Sigmoid colon (tissue), 7 donors: ENCODE data around the gene AKAP5. TPM values are rescaled to one million over a fixed set of nuclear protein-coding genes. Genes with fewer than 3 reads are reported as not detected.

ENCODE experiments used
- DNase-seq: peaks from one replicate; pipeline ENCODE4 v3.0.0-alpha.2; 2019
- H3K27ac ChIP-seq, 4 donors: fragments of 200-600 bp; sonication (generic); one replicate each; pipeline ENCODE4 v1.5.1; 2016 to 2019; ENCODE audit warnings: mild to moderate bottlenecking in 1 of 4
- H3K27me3 ChIP-seq, 3 donors: fragments of 200-600 bp; sonication (generic); one replicate each; pipeline ENCODE4 v1.5.1; 2019; ENCODE audit warnings: mild to moderate bottlenecking in 1 of 3
- H3K36me3 ChIP-seq, 4 donors: fragments of 200-600 bp; sonication (generic); one replicate each; pipeline ENCODE4 v1.5.1; 2016 to 2019
- H3K4me1 ChIP-seq, 4 donors: fragments of 200-600 bp; sonication (generic); one replicate each; pipeline ENCODE4 v1.5.1; 2017 to 2019
- H3K4me3 ChIP-seq, 4 donors: fragments of 200-600 bp; sonication (generic); one replicate each; pipeline ENCODE4 v1.5.1; 2017 to 2019; ENCODE audit warnings: mild to moderate bottlenecking in 2 of 4, moderate library complexity in 1 of 4
- H3K9me3 ChIP-seq, 4 donors: fragments of 200-600 bp in 3 of 4; sonication (generic) in 3 of 4; one replicate each; pipeline versions ENCODE4 v1.5.1 to v1.6.1; 2013 to 2019
- CTCF ChIP-seq, 4 experiments: fragments of 450-650 bp in 3 of 4; fragments of 200-600 bp in 1 of 4; IDR thresholded peaks; one replicate each; pipeline ENCODE4 v1.5.1; 2016 to 2019; ENCODE audit warnings: antibody characterized with exemption in 4 of 4, mild to moderate bottlenecking in 3 of 4, moderate library complexity in 2 of 4
- EP300 ChIP-seq, 4 donors: sonication (generic); formaldehyde crosslinking; IDR thresholded peaks; one replicate each; pipeline ENCODE4 v1.6.1; 2017; ENCODE audit warnings: antibody characterized with exemption in 4 of 4
- POLR2A ChIP-seq, 2 donors: fragments of 450-650 bp; IDR thresholded peaks; one replicate each; pipeline ENCODE4 v1.6.1; 2016; ENCODE audit warnings: antibody characterized with exemption in 2 of 2, mild to moderate bottlenecking in 2 of 2, moderate library complexity in 2 of 2
- POLR2AphosphoS5 ChIP-seq, 4 donors: sonication (generic); formaldehyde crosslinking; IDR thresholded peaks; one replicate each; pipeline ENCODE4 v1.6.1; 2017; ENCODE audit warnings: antibody characterized with exemption in 4 of 4
- WGBS, 2 donors: extraction: QIAGEN DNeasy Blood & Tissue Kit; methylation state at CpG; one replicate each; pipeline ENCODE4 v1.1.7; 2013; 5-methylcytosine and 5-hydroxymethylcytosine counted together
- intact Hi-C: fragments of 100-400 bp; cut with DNase I; formaldehyde crosslinking; loops from one replicate; pipeline ENCODE4 v1.15.1; 2023
- polyA plus RNA-seq, 3 donors: library from polyadenylated mRNA; stranded (reverse); fragments of 200-250 nt; gene quantifications; one replicate each; pipeline ENCODE4 v1.2.3, GENCODE V29; 2013
- total RNA-seq, 4 donors: library from RNA; depleted of rRNA; stranded (reverse); fragments of >200 nt; gene quantifications; one replicate each; pipeline ENCODE4 v1.1.0, GENCODE V29; 2016
- donor health status: healthy with polysubstance abuse.
- donor health status: Bipolar disorder and iron deficiency.
- donor health status: healthy.

AKAP5 gene
- total and polyA plus RNA-seq, 7 donors: 0.33 to 7.2 (median 1.7) TPM

- no peak for DNase-seq
- H3K4me3 ChIP-seq: no peak overlapping the region
- no peak overlapping the region for H3K27ac ChIP-seq
- no peaks in the 10 kb centered on the region for H3K9me3 ChIP-seq
- peaks cover 13 to 68% (median 24%) of the 10 kb centered on the region in 4 donors for H3K36me3 ChIP-seq
- no peaks in the 10 kb centered on the region for H3K4me1 ChIP-seq
- H3K27me3 ChIP-seq: no peaks in the 10 kb centered on the region
- TF ChIP-seq CTCF (IDR thresholded peaks at IDR 0.05): no peak
- no peak for TF ChIP-seq EP300 (IDR thresholded peaks at IDR 0.05)
- no peak for TF ChIP-seq POLR2AphosphoS5 (IDR thresholded peaks at IDR 0.05)
- no peak for TF ChIP-seq POLR2A (IDR thresholded peaks at IDR 0.05)
- 87 to 91% methylated on average over 7 of the region's 7 CpGs for WGBS, 2 donors
- intact Hi-C loops: no loop called here
Observed at GRCh38 chr14:64419003-64419402, 46.3 kb upstream of the AKAP5 start.

- Histone ChIP-seq H3K36me3 (peaks cover 13 to 78% (median 26%) of the 10 kb centered on the region in 4 donors), H3K27ac (no peak overlapping the region), H3K9me3 (no peaks in the 10 kb centered on the region), H3K4me3 (no peak overlapping the region), H3K27me3 (no peaks in the 10 kb centered on the region), H3K4me1 (no peaks in the 10 kb centered on the region)
- WGBS, 2 donors: 76 to 84% methylated on average over 8 of the region's 8 CpGs
- TF ChIP-seq EP300 (IDR thresholded peaks at IDR 0.05) (no peak), POLR2AphosphoS5 (IDR thresholded peaks at IDR 0.05) (no peak), POLR2A (IDR thresholded peaks at IDR 0.05) (no peak), CTCF (IDR thresholded peaks at IDR 0.05) (no peak)
- intact Hi-C loops: no loop called here
- DNase-seq: no peak
Observed at GRCh38 chr14:64421166-64421565, 44.1 kb upstream of the AKAP5 start.

GRCh38 chr14:64422005-64422404 is 43.3 kb upstream of the AKAP5 start:
- Histone ChIP-seq H3K27ac (no peak overlapping the region), H3K9me3 (no peaks in the 10 kb centered on the region), H3K4me3 (no peak overlapping the region), H3K27me3 (no peaks in the 10 kb centered on the region), H3K4me1 (no peaks in the 10 kb centered on the region), H3K36me3 (peaks cover 13 to 78% (median 24%) of the 10 kb centered on the region in 4 donors)
- no peak for TF ChIP-seq POLR2AphosphoS5 (IDR thresholded peaks at IDR 0.05)
- no peak for TF ChIP-seq POLR2A (IDR thresholded peaks at IDR 0.05)
- no peak for TF ChIP-seq EP300 (IDR thresholded peaks at IDR 0.05)
- no peak for TF ChIP-seq CTCF (IDR thresholded peaks at IDR 0.05)
- intact Hi-C loops: no loop called here
- DNase-seq: no peak
- WGBS, 2 donors: 98% methylated on average over 1 of the region's 1 CpG

GRCh38 chr14:64422756-64423155 is 42.5 kb upstream of the AKAP5 start:
- peaks cover 18 to 78% (median 27%) of the 10 kb centered on the region in 4 donors for H3K36me3 ChIP-seq

More at GRCh38 chr14:64422756-64423155, 42.5 kb upstream of the AKAP5 start:
- Histone ChIP-seq H3K27ac (no peak overlapping the region), H3K9me3 (no peaks in the 10 kb centered on the region), H3K4me3 (no peak overlapping the region), H3K27me3 (no peaks in the 10 kb centered on the region), H3K4me1 (no peaks in the 10 kb centered on the region)
- no peak for TF ChIP-seq EP300 (IDR thresholded peaks at IDR 0.05)
- TF ChIP-seq POLR2A (IDR thresholded peaks at IDR 0.05): no peak
- no peak for TF ChIP-seq POLR2AphosphoS5 (IDR thresholded peaks at IDR 0.05)
- no peak for TF ChIP-seq CTCF (IDR thresholded peaks at IDR 0.05)
- DNase-seq: no peak
- 90 to 91% methylated on average over 7 of the region's 7 CpGs for WGBS, 2 donors
- intact Hi-C loops: no loop called here
